Colonic mucosa (tissue), 4 donors: Measurements from ENCODE around the gene SVEP1. TPM values are rescaled to one million over a fixed set of nuclear protein-coding genes. Genes with fewer than 3 reads are reported as not detected.

ENCODE experiments used
- DNase-seq: peaks from one replicate; pipeline ENCODE4 v3.0.0-alpha.2; 2020
- H3K27ac ChIP-seq: fragments of 200-600 bp; one replicate; pipeline ENCODE4 v1.8.0; 2021
- H3K27me3 ChIP-seq: fragments of 200-600 bp; one replicate; pipeline ENCODE4 v1.8.0; 2021
- H3K36me3 ChIP-seq: fragments of 200-600 bp; one replicate; pipeline ENCODE4 v1.8.0; 2021
- H3K4me1 ChIP-seq: fragments of 200-600 bp; one replicate; pipeline ENCODE4 v1.8.0; 2021; ENCODE audit warnings: mild to moderate bottlenecking
- H3K4me3 ChIP-seq: fragments of 200-600 bp; one replicate; pipeline ENCODE4 v1.8.0; 2021
- H3K9ac ChIP-seq, 2 donors: one replicate each; pipeline ENCODE4 v1.7.0; 2013; ENCODE audit warnings: control low read depth in 2 of 2, low read depth in 2 of 2, low read length in 2 of 2
- H3K9me3 ChIP-seq: fragments of 200-600 bp; one replicate; pipeline ENCODE4 v1.8.0; 2021
- intact Hi-C: fragments of 100-400 bp; cut with DNase I; formaldehyde crosslinking; loops from one replicate; pipeline ENCODE4 v1.14.1; 2022
- total RNA-seq, 2 donors: library from RNA; stranded (reverse); fragmentation: NEBNext Ultra II Directional in 1 of 2; extraction: Animal tissue kit (Norgen Biotek cat#: 25700) in 1 of 2; gene quantifications; one replicate each; pipeline ENCODE4 v1.2.1, GENCODE V29; 2021
- TF ChIP-seq, protein P1 (sequence below): fragments of 200-600 bp; IDR thresholded peaks from one replicate; pipeline ENCODE4 v1.8.0; 2022; ENCODE audit warnings: antibody characterized with exemption, mild to moderate bottlenecking
- donor health status: healthy.
- donor health status: DM: no; HTN: no; CAD: no.
- donor health status: DM: no; HTN: no; CAD: no.

SVEP1 gene
- total RNA-seq, 2 donors from 2014 or later: 2.1 to 9.7 TPM

DNA sequence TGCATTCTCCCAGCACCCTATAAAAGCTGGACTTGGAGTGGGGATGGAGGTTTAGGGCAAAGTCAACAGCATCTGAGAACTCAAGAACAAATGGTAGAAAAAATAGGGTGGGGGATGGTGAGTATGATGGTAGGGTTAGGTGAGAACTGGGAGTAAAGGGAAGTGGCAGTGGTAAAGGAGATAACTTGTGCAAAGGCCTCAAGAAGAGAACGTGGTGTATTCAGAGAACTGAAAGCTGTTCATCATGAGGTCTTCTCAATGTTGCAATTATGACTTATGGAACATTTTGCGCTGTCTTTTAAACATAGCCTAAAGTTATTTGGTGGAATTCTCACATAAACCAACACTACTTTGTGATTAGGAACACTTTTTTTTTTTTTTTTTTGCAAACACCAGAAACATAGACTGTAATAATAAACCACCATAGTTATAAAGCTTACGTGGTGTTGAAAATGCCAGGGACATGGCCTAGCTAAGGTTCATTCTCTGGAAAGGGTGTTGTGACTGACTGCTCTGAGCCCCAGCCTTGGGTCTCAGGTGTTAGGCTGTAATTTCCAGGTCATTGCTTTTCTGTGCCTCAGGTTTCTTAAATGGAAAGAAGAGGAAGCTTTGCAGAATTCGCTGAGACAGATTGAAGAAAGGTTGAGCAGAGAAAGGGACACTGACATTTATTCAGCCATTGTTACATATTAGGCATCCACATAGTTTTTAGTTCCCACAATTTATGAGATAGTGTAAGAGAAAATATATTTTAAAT, 222.7 kb downstream of the SVEP1 start:
- H3K4me3 ChIP-seq: no peak overlapping the region
- no peaks in the 10 kb centered on the region for H3K36me3 ChIP-seq
- no peak overlapping the region for H3K27ac ChIP-seq
- H3K9me3 ChIP-seq: no peaks in the 10 kb centered on the region
- no peaks in the 10 kb centered on the region for H3K27me3 ChIP-seq
- intact Hi-C loops: no loop called here
- no peak overlapping the region for H3K9ac ChIP-seq
- DNase-seq: no peak
- no peaks in the 10 kb centered on the region for H3K4me1 ChIP-seq
- TF ChIP-seq, protein P1, sequence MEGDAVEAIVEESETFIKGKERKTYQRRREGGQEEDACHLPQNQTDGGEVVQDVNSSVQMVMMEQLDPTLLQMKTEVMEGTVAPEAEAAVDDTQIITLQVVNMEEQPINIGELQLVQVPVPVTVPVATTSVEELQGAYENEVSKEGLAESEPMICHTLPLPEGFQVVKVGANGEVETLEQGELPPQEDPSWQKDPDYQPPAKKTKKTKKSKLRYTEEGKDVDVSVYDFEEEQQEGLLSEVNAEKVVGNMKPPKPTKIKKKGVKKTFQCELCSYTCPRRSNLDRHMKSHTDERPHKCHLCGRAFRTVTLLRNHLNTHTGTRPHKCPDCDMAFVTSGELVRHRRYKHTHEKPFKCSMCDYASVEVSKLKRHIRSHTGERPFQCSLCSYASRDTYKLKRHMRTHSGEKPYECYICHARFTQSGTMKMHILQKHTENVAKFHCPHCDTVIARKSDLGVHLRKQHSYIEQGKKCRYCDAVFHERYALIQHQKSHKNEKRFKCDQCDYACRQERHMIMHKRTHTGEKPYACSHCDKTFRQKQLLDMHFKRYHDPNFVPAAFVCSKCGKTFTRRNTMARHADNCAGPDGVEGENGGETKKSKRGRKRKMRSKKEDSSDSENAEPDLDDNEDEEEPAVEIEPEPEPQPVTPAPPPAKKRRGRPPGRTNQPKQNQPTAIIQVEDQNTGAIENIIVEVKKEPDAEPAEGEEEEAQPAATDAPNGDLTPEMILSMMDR: no peak

DNA sequence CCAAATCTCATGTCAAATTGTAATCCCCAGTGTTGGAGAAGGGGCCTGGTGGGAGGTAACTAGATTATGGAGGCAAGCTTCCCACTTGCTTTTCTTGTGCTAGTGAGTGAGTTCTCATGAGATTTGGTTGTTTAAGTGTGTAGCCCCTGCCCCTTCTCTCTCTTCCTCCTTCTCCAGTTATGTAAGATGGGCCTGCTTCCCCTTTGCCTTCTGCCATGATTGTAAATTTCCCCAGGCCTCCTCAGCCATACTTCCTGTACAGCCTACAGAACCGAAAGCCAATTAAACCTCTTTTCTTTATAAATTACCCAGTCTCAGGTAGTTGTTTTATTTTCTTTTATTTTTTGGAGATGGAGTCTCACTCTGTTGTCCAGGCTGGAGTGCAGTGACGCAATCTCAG, 223.6 kb downstream of the SVEP1 start:
- no peak overlapping the region for H3K4me3 ChIP-seq
- no peak overlapping the region for H3K27ac ChIP-seq
- no peaks in the 10 kb centered on the region for H3K36me3 ChIP-seq
- H3K9me3 ChIP-seq: no peaks in the 10 kb centered on the region
- intact Hi-C loops: no loop called here
- TF ChIP-seq, protein P1: no peak
- H3K9ac ChIP-seq: no peak overlapping the region
- H3K27me3 ChIP-seq: no peaks in the 10 kb centered on the region
- no peak for DNase-seq
- H3K4me1 ChIP-seq: no peaks in the 10 kb centered on the region

DNA sequence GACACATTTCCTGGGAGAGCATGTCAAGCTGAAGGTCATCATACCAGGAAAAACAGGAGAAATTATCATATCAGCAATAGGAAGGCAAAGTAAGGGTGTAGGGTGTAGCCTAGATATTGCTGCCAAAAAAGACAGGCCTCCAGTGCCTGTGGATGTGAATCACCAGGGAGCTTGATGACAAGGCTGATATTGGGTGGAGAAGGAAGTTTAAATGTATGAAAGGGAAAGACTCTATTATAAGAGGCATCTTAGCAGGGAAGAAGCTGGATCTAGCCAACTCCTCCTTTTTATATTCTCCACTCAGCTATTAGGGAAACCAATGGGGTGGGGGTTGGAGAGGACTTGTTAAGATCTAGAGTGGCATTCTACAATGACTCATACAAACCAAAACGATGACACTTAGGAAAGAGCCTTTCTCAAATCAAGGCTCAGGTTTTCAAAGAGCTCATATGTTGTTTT, 228.5 kb downstream of the SVEP1 start:
- intact Hi-C loops: no loop called here
- Histone ChIP-seq H3K27ac (no peak overlapping the region), H3K27me3 (no peaks in the 10 kb centered on the region)

DNA sequence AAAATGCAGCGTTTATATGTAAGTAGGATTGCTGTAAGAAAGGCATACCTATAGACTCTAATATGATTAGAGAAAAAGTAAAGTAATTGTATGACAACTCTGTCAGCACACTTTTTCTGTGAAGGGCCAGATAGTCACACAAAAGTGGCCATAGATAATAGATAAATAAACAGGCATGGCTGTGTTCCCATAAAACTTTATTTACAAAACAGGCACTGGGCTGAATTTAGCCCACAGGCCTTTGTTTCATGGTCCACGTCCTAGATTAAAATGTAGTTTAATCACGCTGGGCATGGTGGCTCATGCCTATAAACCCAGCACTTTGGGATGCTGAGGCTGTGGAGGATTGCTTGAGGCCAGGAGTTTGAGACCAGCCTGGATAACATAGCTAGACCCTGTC, 233.2 kb downstream of the SVEP1 start:
- Histone ChIP-seq H3K27ac (no peak overlapping the region), H3K36me3 (no peaks in the 10 kb centered on the region), H3K27me3 (no peaks in the 10 kb centered on the region), H3K9me3 (no peaks in the 10 kb centered on the region), H3K4me3 (no peak overlapping the region), H3K4me1 (no peaks in the 10 kb centered on the region), H3K9ac (no peak overlapping the region)
- intact Hi-C loops: no loop called here
- DNase-seq: no peak
- TF ChIP-seq, protein P1: no peak

More for the DNA sequence above, 228.5 kb downstream of the SVEP1 start:
- Histone ChIP-seq H3K36me3 (no peaks in the 10 kb centered on the region), H3K4me3 (no peak overlapping the region), H3K9ac (no peak overlapping the region), H3K4me1 (no peaks in the 10 kb centered on the region), H3K9me3 (no peaks in the 10 kb centered on the region)
- peak; percentile 26 for DNase-seq
- TF ChIP-seq, protein P1: no peak

DNA sequence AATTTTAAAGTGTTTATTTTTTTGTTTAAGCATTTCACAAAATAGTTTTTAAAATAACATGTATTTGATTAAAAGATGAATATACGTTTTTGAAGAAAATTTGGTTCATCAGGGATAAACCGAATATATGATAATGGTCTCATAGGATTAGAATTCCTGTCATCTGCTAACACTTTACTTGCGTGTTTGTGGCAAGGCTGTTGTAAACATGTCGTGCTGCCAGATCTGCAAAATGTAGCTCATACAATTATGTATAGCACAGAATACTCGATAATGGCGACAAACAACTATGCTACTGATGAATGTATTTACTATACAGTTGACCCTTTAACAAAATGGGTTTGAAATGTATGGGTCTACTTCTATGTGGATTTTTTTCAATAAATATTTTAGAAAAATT, 234.7 kb downstream of the SVEP1 start:
- TF ChIP-seq, protein P1: no peak

More for the DNA sequence above, 234.7 kb downstream of the SVEP1 start:
- no peak overlapping the region for H3K27ac ChIP-seq
- no peak overlapping the region for H3K9ac ChIP-seq
- H3K9me3 ChIP-seq: no peaks in the 10 kb centered on the region
- no peaks in the 10 kb centered on the region for H3K4me1 ChIP-seq
- DNase-seq: no peak
- intact Hi-C loops: no loop called here
- no peaks in the 10 kb centered on the region for H3K27me3 ChIP-seq
- no peak overlapping the region for H3K4me3 ChIP-seq
- H3K36me3 ChIP-seq: no peaks in the 10 kb centered on the region
